Renal cortical epithelial cell (primary cell): ENCODE results near the gene P2RY8. TPM values are rescaled to one million over a fixed set of nuclear protein-coding genes. Genes with fewer than 3 reads are reported as not detected.

Experiments used
- DNase-seq: peaks from one replicate; pipeline ENCODE4 v3.0.0-alpha.2; 2011; ENCODE audit warnings: low read depth
- total RNA-seq: library from RNA; depleted of rRNA; stranded (reverse); fragments of >200 nt; gene quantifications from 2 replicates; pipeline ENCODE4 v1.2.3, GENCODE V29; 2014

P2RY8 gene
- total RNA-seq, 1 donor from 2014 or later = under 0.01 TPM

DNA sequence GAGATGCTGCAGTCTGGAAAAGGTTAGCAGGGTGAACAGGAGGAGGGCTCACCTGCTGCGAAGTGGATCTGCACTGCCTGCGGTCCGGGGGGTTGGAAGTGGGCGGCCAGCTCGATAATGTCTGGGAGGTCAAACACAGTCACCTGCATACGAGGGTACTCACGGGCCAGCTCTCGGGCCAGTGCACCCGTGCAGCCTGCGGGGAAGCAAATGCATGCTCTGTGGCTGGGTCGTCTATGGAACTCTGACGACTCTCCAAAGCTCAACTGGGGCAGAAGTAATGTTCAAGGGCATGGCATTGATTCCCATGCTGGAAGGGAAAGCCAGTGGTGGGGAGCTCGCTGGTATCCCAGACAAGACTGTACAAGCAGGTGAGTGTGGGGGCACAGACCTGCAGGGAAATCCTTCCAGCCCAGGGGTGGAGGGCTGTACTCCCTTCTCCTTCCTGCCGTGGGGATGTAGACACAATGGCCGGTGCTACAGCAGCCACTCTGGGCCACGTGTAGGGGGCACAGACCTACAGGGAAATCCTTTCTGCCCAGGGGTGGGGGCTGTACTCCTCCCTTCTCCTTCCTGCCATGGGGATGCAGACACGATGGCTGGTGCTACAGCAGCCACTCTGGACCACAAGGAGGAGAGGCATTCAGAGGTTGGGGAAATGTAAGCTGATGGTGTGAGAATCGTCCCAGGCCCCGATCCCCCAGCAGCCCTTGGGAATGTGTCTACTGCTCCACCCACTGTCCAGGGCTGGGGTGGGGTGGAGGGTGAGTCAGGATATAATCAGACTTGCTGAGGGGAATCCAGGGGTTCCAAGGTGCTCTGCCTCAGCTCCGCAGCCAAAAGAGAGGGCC is 118.8 kb downstream of the P2RY8 start:
- DNase-seq = no peak

DNA sequence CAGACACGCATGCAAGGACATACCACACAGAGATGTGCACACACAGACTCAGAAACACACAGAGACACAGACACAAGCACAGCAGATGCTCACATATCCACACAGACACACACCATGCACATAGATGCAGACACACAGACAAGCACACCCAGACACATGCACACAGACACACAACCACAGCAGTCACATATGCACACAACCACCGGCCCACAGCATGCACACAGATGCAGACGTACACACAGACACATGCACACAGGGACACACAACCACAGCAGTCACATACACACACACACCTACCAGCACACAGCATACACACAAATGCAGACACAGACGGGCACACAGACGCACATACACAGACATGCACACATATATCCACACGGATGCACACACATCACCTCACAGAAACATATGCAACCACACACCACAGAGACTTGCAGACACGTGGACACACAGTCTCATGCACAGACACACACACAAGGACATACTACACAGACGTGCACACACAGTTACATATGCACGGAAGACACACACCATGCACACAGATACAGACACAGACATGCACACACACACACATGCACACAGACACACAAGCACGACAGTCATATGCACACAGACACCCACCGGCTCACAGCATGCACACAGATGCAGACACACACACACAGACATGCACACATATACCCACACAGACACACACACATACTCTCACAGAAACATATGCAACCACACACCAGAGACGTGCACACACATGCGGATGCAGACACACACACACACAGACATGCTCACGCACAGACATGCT is 119.8 kb downstream of the P2RY8 start:
- DNase-seq = no peak

DNA sequence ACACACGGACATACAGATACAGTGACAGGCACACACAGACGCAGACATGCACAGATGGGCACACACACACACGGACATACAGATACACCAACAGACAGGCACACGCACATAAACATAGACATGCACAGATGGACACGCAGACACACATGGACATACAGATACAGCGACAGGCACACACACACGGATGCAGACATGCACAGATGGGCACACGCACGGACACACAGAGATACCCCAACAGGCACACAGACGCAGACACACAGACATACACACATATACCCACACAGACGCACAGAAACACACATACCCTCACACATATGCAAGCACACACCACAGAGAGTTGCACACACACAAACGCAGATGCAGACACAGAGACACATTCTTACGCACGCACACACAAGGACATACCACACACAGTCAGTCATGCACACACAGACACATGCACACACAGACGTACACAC is 120.6 kb downstream of the P2RY8 start:
- no peak for DNase-seq

Other genes starting within 250 kb of the P2RY8 start
- gene IL3RA, start 200.4 kb downstream of the P2RY8 start, total RNA-seq = not detected in 2 replicates
- gene SLC25A6, start 145.1 kb downstream of the P2RY8 start, total RNA-seq = 81.4 and 189 TPM in 2 replicates
- gene ASMTL, start 84.3 kb downstream of the P2RY8 start, total RNA-seq = 5.6 and 7.1 TPM in 2 replicates
- 21.0 and 35.1 TPM in 2 replicates for gene AKAP17A, start 54.4 kb upstream of the P2RY8 start, total RNA-seq
- not detected in 2 replicates for gene ASMT, start 77.9 kb upstream of the P2RY8 start, total RNA-seq